Gastroesophageal sphincter (tissue), 4 donors: Measurements from ENCODE around the gene ETS1. TPM values are rescaled to one million over a fixed set of nuclear protein-coding genes. Genes with fewer than 3 reads are reported as not detected.

Source experiments
- ATAC-seq: fragments of 150-250 bp; one replicate; pipeline ENCODE4 v1.9.1; 2016; ENCODE audit warnings: mild to moderate bottlenecking, moderate library complexity
- H3K27ac ChIP-seq, 4 donors: fragments of 200-600 bp; sonication (generic) in 3 of 4; 1 replicate in 3 of 4; 2 replicates in 1 of 4; pipeline ENCODE4 v1.5.1; 2016 to 2019
- H3K27me3 ChIP-seq: fragments of 200-600 bp; sonication (generic); one replicate; pipeline ENCODE4 v1.5.1; 2019
- H3K36me3 ChIP-seq, 2 donors: fragments of 200-600 bp; sonication (generic); one replicate each; pipeline ENCODE4 v1.5.1; 2019; ENCODE audit warnings: control low read depth in 1 of 2
- H3K4me1 ChIP-seq, 3 donors: fragments of 200-600 bp; sonication (generic); 1 replicate in 2 of 3; 2 replicates in 1 of 3; pipeline ENCODE4 v1.5.1; 2016 to 2019; ENCODE audit warnings: control low read depth in 2 of 3
- H3K4me3 ChIP-seq, 2 donors: fragments of 200-600 bp; sonication (generic); one replicate each; pipeline ENCODE4 v1.5.1; 2019; ENCODE audit warnings: mild to moderate bottlenecking in 1 of 2, moderate library complexity in 1 of 2
- H3K9me3 ChIP-seq, 3 donors: fragments of 200-600 bp; sonication (generic); one replicate each; pipeline ENCODE4 v1.5.1; 2017 to 2019; ENCODE audit warnings: control low read depth in 2 of 3
- CTCF ChIP-seq, 4 experiments: fragments of 200-600 bp in 2 of 4; fragments of 450-650 bp in 2 of 4; sonication (generic) in 1 of 4; IDR thresholded peaks; one replicate each; pipeline ENCODE4 v1.5.1; 2017 to 2019; ENCODE audit warnings: antibody characterized with exemption in 4 of 4, mild to moderate bottlenecking in 2 of 4, moderate library complexity in 2 of 4
- EP300 ChIP-seq: sonication (generic); formaldehyde crosslinking; IDR thresholded peaks from one replicate; pipeline ENCODE4 v1.6.1; 2017; ENCODE audit warnings: antibody characterized with exemption, mild to moderate bottlenecking
- POLR2A ChIP-seq, 2 donors: fragments of 450-650 bp; IDR thresholded peaks; one replicate each; pipeline ENCODE4 v1.6.1; 2017; ENCODE audit warnings: antibody characterized with exemption in 2 of 2, mild to moderate bottlenecking in 2 of 2, moderate library complexity in 1 of 2
- POLR2AphosphoS5 ChIP-seq: sonication (generic); formaldehyde crosslinking; IDR thresholded peaks from one replicate; pipeline ENCODE4 v1.6.1; 2017; ENCODE audit warnings: antibody characterized with exemption
- WGBS, 2 donors: methylation state at CpG; one replicate each; pipeline ENCODE4 v1.1.5; 2018; ENCODE audit warnings: low coverage in 1 of 2; 5-methylcytosine and 5-hydroxymethylcytosine counted together
- total RNA-seq, 4 donors: library from RNA; depleted of rRNA; stranded (reverse); fragments of >200 nt; gene quantifications; one replicate each; pipeline ENCODE4 v1.1.0, GENCODE V29; 2016

The ETS1 gene
- total RNA-seq, 4 donors from 2014 or later = 32.2 to 65.2 (median 51.0) TPM

- Histone ChIP-seq H3K27ac (no peak overlapping the region), H3K4me3 (no peak overlapping the region), H3K36me3 (no peaks in the 10 kb centered on the region), H3K9me3 (no peaks in the 10 kb centered on the region), H3K27me3 (no peaks in the 10 kb centered on the region), H3K4me1 (no peaks in the 10 kb centered on the region)
- WGBS, 2 donors = 75 to 100% methylated on average over 4 to 10 of the region's 10 CpGs
- no peak for TF ChIP-seq POLR2A (IDR thresholded peaks at IDR 0.05)
- TF ChIP-seq CTCF (IDR thresholded peaks at IDR 0.05) = no peak
- no peak for TF ChIP-seq POLR2AphosphoS5
- TF ChIP-seq EP300 = no peak
- ATAC-seq = no peak
These were observed 32.4 kb upstream of the ETS1 start for GRCh38 chr11:128619540-128620308.

- no peaks in the 10 kb centered on the region for H3K36me3 ChIP-seq
- ATAC-seq = no peak
- H3K4me3 ChIP-seq = no peak overlapping the region
- TF ChIP-seq EP300 (no peak), CTCF (IDR thresholded peaks at IDR 0.05) (no peak), POLR2A (IDR thresholded peaks at IDR 0.05) (no peak), POLR2AphosphoS5 (no peak)
- no peaks in the 10 kb centered on the region for H3K9me3 ChIP-seq
- no peak overlapping the region for H3K27ac ChIP-seq
- no peaks in the 10 kb centered on the region for H3K4me1 ChIP-seq
- WGBS, 2 donors = 77 to 92% methylated on average over 5 of the region's 5 CpGs
- no peaks in the 10 kb centered on the region for H3K27me3 ChIP-seq
These were observed 31.6 kb upstream of the ETS1 start for GRCh38 chr11:128619007-128619406.

- no peaks in the 10 kb centered on the region for H3K36me3 ChIP-seq
- no peaks in the 10 kb centered on the region for H3K4me1 ChIP-seq
- H3K4me3 ChIP-seq = no peak overlapping the region
- no peak overlapping the region for H3K27ac ChIP-seq
- ATAC-seq = no peak
- H3K27me3 ChIP-seq = peaks cover 2% of the 10 kb centered on the region
- 94 to 97% methylated on average over 5 to 7 of the region's 7 CpGs for WGBS, 2 donors
- no peaks in the 10 kb centered on the region for H3K9me3 ChIP-seq
- no peak for TF ChIP-seq CTCF (IDR thresholded peaks at IDR 0.05)
- no peak for TF ChIP-seq POLR2AphosphoS5
- no peak for TF ChIP-seq POLR2A (IDR thresholded peaks at IDR 0.05)
- TF ChIP-seq EP300 = no peak
These were observed 31.2 kb upstream of the ETS1 start for GRCh38 chr11:128618603-128619002.

- no peak overlapping the region for H3K27ac ChIP-seq
- TF ChIP-seq POLR2A (IDR thresholded peaks at IDR 0.05) (no peak), CTCF (IDR thresholded peaks at IDR 0.05) (no peak)
- no peak overlapping the region for H3K4me3 ChIP-seq
- 0 to 12% methylated on average over 1 to 3 of the region's 7 CpGs for WGBS, 2 donors
- H3K36me3 ChIP-seq = no peaks in the 10 kb centered on the region
- ATAC-seq = no peak
- peaks cover 7% of the 10 kb centered on the region for H3K27me3 ChIP-seq
- no peaks in the 10 kb centered on the region for H3K9me3 ChIP-seq
- peaks cover 0 to 10% (median 0%) of the 10 kb centered on the region in 3 donors for H3K4me1 ChIP-seq
These were observed 28.8 kb upstream of the ETS1 start for GRCh38 chr11:128616161-128616560.

- H3K36me3 ChIP-seq = no peaks in the 10 kb centered on the region
- no peak for ATAC-seq
- no peak for TF ChIP-seq POLR2AphosphoS5
- TF ChIP-seq EP300 = no peak
- no peak for TF ChIP-seq POLR2A (IDR thresholded peaks at IDR 0.05)
- no peak for TF ChIP-seq CTCF (IDR thresholded peaks at IDR 0.05)
- no peak overlapping the region for H3K4me3 ChIP-seq
- no peaks in the 10 kb centered on the region for H3K9me3 ChIP-seq
- no peak overlapping the region for H3K27ac ChIP-seq
- 95% methylated on average over 3 of the region's 7 CpGs for WGBS, 2 donors
- H3K4me1 ChIP-seq = peaks cover 0 to 16% (median 0%) of the 10 kb centered on the region in 3 donors
- peaks cover 7% of the 10 kb centered on the region for H3K27me3 ChIP-seq
These were observed 28.3 kb upstream of the ETS1 start for GRCh38 chr11:128615612-128616011.
